GM19238 (cell line): Measurements from ENCODE around the gene FMNL2.

Experiments
- DNase-seq: peaks from one replicate; pipeline ENCODE4 v3.0.0; 2011; ENCODE audit warnings: low spot score; ENCODE audit not compliant: insufficient read length

Gene FMNL2

DNA sequence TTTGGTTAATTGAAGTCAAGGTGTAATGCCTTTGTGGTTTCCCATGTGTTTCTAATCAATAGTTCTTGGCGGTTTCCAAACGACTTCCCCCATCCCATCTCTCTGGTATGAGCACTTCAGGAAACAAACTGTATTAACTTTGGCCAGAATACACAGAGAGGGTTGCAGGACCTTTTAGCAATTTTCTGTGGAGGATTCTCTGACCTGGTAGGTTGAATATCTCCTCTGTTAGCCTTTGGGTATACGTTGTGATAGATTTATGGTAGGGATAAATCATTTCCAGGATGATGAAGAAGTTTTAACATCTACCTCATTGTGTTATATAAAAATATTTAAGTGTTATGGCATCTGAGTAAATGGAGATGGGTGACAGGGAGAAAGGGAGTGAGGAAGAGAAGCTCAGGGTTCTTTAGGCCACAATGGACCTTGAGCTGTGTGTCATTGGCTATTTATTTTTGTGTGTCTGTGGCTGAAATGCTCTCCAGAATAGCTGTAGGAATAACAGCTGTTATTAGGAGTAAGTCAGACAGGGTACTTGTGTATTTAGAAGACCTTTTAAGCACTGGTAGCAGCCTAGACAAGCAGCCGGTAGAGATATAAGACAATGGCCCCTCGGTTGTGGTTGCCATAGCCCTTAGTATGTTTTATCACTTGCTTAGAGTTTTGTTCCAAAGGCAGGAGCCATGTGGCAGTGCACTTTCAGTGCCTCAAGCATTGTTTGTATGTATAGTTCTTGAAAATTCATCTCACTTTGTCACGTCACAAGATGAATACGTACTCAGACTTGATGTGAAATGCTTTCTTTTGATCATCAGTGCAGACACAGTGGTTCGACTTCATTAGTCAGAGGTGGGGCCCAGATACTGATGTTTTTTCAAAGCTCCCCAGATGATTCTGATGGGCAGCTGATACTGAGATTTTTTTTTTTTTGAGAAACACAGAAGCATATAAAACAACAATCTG, 91.1 kb downstream of the FMNL2 start:
- no peak for DNase-seq

DNA sequence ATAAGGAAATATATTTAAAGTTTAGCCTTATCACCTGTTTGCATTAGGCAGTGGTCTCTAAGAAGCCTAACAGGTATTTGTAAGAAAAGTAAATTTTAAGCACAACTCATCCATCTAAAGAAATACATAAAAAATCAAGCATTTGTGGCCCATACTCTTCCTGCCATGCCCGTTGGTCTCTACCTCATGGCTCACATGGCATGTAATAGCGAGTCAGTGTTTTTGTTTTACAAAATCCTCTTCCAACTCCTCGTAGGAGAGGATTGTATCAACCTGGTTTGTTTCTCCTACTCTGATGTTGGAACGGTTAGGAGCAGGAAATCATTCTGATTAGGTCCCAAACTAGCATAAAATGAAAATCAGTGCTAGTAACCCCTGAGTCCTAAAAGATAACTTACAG, 91.8 kb downstream of the FMNL2 start:
- DNase-seq: no peak

DNA sequence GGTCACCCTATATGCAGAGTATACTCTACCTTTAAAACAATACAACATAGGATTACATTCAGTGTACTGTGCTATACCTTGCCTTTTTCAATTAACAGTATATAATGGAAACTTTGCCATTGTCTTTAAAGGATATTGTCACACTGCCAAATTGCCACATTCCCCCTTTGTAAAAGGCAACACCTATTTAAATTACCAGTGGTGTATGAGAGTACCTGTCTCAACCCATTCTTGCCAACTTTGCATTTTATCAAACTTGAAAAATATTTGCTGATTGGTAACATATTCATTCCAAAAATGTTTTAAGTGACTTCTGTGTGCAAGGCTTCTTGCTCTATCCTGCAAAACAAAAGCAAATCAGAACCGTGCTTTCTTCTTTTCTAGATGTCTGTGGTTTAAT, 92.9 kb downstream of the FMNL2 start:
- no peak for DNase-seq

DNA sequence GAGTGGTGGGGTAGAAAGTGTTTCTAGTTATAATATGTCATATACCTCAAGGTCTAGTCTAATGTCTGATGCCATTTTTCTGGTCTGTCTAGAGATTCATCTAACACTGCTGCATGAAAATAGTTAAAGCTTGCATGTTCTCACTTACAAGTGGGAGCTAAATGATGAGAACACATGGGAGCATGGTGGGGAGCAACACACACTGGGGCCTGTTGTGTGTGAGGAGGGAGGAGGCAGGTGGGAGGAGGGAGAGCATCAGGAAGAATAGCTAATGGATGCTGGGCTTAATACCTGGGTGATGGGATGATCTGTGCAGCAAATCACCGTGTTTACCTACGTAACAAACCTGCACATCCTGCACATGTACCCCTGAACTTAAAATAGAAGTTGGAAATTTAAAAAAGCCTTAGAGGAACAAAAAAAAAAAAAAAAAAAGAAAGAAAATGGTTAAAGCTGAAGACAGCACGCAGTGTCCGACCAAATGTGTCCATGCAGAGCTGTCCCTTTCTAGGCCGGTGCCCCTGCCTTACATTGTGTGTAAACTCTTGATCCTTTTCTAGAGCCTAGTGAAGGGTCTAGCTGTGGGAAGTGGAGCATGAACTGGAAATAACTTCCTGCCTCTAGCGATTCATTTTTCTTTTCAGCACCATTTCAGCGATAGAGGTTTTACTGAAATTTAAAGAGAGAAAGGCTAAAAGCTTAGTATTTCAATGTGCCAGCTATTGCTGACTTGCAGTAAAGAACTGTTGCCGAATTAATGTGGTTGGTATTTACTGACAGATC, 94.0 kb downstream of the FMNL2 start:
- no peak for DNase-seq

DNA sequence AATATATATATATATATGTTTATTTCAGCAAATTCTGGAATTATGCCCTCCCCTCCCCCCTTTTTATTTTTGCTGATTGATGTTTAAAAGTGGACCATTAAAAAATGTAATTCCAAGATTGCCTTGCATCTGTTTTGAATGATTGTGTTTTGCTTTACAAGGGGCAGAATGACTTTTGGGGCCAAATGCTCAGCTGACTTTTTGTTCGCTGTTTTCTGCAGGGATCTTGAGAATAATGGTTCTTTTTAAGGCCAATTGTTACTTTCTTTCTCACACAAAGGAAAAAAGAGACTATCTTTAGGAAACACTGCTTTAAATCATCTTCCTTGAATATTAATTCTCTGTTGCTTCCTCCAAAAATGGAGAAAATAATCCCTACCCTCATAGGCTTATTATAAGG, 95.9 kb downstream of the FMNL2 start:
- DNase-seq: no peak

DNA sequence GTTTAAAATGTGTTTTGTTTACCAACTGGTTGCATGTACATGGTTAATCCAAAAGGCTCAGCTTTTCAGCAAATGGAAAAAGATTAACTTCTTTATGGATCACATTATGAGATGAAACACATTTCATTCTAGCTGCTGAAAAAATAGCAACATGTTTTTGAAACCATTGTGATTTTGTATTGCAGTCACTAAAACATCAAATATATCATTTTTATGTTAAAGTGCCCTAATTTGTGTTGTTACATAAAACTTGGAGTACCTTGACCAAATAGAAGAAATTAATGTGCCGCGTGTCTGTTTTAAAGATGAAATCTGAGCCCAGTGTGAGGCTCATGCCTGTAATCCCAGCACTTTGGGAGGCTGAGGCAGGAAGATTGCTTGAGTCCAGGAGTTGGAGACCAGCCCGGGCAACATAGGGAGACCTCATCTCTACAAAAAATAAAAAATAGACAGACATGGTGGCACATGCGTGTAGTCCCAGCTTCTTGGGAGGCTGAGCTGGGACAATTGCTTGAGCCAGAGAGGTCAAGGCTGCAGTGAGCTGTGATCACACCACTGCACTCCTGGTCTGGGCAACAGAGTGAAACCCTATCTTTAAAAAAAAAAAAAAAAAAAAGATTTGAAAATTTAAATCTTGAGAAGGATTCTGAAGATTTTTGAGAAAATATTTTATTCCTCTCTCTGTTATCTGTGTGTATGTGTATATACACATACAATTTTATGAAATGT, 96.6 kb downstream of the FMNL2 start:
- no peak for DNase-seq

DNA sequence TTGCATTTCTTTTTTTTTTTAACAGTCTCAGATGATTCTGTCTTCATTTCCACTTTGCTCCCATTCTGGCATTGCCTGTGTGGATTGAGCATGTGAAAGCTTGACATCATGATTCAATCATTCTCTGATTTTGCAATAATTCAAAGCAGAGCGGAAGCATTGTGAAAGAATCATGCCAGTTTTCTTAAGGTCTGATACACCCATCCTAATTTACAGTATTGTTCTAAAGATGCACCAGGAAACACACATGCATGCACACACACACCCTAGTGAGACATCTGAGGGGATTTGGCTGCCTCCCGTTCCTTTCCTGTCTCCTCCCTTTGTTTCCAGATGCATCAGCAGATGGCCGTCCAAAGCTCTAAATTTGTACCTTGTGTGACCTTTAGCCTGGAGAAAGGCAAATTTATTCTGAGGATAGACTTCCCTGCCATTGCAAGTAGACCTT, 97.3 kb downstream of the FMNL2 start:
- DNase-seq: no peak

DNA sequence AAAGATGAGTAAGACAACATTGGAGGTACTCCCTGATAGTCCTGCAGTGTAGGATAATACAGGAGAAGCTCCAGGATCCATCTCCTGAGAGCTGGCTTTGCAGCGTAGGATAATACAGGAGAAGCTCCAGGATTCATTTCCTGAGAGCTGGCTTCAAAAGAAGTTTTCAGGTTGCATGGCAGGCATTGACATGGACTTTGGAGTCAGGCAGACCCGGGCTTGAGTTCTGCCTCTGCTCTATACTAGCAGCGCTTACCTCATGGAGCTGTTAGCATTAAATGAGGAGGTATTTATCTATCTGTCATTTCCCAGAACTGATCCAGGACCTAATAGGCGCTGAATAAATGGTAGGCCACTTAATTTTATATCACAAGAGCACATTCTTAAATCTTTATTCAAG, 97.8 kb downstream of the FMNL2 start:
- DNase-seq: no peak

DNA sequence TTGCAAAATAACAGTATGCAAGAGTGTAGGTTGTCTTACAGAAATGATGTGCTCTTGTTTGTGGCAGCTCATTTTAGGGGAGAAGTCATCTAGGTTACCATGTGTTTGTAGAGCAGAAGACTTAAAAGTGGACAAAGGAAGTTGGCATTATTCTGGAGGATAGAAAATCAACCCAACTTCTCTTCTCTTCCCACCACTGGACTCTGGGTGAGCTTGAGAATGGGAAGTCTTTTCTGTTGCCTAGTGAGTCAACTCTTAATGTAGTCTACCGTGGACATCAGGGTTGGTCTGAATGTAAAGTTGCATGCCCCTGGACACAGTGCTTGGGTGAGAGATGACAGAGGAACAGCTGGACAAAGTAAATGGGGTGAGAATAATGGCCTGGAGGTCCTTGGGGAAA, 98.3 kb downstream of the FMNL2 start:
- no peak for DNase-seq

DNA sequence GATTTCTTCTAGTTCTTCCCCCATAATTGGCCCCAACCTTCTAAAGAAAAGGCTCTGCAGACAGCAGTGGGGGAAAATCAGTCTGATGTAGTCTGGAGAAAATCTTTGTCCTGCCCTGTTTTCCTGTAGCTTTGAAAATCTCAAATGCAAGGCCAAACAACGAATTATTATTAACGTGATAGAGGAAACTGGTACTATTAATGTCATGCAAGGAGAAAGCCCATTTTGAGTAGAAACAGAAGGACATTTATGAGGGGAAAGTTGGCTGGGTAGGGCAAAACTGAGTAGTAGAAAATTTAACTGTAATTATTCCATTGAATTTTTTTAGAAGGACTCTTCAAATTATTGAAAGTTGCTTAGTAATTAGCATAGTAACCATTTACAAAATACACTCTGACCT, 98.8 kb downstream of the FMNL2 start:
- no peak for DNase-seq

DNA sequence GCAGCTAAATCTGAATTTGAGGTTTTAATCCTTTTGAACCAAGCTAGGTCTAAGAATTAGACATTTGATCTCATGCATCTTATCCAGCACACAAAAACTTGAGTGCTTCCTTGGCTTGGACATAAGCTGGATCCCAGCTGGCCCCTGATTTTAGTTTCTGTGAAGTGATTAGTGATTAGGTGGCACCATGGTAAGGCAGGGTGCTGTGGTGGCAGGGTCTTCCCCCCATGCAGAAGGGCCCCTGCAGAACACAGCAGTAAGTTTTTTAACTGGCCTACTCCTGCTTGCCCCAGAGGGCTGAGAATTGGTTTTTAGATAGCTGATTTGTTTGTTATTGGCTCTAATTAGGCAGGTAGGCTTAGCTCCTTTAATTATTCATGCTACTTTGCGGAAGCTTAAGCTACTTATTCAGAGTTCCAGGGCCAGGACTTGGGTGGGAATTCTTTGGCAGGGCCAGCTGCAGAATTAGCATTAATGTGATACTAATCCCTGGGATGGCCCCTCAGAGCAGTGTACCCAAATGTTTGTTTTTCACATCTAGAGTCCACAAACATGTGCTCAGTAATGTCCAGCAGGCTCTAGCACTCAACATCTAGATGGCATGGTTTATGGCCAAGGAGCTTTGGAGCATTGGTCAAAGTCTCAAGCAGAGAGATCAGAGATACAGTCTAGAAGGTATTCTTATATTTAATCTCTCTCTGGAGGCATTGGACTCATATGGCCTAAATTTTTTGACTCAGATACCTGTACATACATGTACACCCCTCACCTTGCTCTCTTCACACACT, 99.6 kb downstream of the FMNL2 start:
- no peak for DNase-seq

DNA sequence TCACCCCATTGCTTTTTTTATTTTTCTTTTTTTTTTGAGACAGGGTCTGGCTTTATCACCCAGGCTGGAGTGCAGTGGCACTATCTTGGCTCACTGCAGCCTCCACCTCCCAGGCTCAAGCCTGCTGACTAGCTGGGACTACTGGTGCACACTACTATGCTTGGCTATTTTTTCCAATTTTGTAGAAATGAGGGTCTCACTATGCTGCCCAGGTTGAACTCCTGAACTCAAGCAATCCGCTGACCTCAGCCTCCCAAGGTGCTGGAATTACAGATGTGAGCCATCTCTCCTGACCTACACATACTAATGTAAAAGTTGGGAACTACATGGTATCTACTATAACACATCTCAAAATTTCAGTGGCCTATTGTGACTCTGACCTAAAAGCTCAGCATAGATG, 101.2 kb downstream of the FMNL2 start:
- DNase-seq: no peak

DNA sequence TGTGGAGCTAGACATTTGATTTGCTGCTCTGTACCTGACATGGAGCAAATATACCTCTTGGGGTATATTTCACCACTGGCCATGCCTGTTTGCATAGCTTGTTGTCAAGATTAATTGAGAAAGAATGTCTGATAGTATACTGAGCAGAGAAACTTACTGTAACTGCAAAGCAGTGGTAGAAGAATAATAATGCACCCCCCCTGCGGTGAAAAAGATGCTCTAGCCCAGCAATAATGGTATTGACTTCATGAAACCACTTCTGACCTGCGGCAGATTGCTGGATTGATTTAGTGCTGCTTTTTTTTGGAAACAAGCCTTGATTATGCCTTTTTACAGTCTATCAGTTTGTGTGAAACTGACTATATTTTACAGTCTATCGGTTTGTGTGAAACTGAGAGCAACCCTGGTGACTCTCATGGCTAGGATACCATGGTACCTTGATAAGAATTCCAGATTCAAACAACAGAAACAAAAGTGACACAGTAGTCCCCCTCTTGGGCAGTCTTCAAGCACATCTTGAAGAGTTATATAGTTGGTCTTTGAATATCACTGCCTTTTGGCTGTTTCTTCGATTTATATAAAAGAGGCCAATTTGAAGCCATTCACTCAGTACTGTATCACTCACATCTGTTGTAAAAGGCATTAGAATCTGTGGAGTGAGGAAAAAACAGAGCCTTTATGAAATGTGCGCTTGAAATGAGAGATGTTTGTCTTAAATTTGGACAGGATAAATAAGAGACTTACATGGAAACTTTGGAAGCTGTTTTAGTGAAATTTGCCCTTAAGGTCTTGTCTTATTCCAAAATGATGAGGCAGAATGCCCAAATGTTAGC, 102.5 kb downstream of the FMNL2 start:
- no peak for DNase-seq

DNA sequence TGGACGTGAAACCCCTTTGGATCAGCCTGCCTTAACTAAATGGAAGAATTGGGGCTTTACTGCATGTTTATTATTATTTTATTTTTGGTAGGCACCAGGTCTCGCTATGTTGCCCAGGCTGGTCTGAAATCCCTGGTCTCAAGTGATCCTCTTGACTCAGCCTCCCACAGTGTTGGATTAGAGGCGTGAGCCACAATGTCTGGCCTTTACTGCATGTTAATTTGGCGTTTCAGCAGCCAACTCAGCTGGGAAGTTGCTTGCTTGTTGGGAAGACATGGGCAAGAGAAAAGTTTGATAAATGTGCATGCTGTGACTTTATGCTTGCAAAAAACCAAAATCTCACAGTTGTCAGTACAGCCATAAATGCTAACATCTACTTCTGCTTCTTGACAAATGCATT, 105.1 kb downstream of the FMNL2 start:
- no peak for DNase-seq

DNA sequence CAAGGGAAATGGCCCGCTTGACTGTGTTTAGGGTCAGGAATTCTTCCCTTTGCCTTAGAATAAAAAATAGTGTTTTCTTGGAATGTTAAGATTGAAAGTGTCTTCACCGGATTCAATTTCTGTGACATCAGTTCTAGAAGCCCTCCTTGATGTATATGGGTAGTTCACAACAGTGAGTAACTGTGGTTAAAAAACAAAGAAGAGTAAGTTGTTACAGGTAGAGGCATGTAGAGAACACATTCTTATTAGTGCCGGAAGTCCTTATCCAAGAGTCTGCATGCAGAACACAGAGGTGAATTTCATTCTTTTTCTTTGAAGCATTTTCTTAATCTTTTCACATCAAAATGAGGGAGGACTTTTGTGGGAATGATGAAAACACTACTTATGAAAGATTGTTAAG, 105.5 kb downstream of the FMNL2 start:
- DNase-seq: no peak

DNA sequence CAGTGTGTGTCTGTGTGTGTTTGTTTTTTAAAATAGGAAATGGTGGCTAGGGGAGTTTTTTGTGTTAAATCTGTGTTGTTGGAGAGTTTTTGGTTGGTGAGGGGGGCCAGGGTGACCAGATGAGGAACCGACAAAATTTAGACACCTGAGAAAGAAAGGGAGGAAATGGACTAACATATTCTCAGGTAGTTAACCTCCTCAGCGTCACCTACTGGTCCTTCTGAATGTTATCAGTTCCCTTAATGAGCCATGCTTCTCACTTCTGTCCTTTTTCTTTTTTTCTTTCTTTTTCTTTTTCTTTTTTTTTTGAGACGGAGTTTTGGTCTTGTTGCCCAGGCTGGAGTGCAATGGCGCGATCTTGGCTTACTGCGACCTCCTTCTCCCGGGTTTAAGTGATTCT, 107.0 kb downstream of the FMNL2 start:
- DNase-seq: no peak

DNA sequence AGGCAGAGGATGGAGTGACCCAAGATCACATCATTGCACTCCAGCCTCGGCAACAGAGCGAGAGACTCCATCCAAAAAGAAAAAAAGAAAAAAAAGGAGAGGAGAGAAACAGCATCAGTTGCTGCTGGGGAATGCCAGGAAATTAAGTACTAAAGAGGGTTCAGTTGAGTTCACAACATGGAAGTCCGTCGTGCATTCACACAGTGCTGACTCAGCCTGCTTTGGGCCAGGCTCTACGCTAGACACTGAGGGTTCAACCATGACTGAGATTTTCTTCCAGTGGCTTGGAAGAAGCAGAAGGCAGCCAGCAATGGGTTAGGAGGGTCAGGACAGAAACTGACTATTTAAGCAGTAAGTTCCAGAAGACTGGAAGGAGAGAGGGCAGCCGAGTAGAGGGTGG, 108.8 kb downstream of the FMNL2 start:
- DNase-seq: no peak

DNA sequence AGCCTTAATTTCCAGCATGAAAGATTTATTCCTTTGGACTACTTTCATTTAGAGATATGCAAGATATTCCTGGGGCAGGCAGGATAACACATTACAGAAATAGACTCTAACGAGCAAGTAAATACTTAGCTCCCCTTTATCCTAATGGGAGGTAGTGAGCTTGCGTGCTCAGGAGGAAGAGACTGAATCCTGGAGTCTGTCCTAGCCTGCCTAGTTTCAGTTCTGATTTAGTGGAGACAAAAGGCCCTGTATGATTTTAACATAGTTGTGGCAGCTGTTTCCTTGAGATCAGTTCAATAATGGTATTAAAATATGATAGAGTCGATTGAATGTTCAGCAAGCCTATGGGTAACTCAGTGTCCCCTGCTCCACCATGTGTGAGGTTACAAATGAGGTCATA, 109.5 kb downstream of the FMNL2 start:
- no peak for DNase-seq

DNA sequence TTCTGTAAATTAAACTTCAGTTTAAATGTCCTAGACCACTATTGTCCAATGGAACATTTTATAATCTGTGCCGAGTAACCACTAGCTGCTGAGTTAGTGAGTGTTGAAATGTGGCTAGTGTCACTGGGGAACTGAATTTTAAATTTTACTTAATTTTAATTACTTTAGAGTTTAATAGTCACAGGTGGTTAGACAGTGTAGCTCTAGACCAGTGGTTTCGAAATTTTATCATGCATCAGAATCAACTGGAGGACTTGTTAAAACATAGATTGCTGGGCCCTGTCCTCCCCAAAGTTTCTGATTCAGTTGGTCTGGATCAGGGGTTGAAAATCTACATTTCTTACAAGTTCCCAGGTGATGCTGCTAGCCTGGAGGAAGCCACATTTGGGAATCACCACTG, 110.4 kb downstream of the FMNL2 start:
- DNase-seq: no peak

DNA sequence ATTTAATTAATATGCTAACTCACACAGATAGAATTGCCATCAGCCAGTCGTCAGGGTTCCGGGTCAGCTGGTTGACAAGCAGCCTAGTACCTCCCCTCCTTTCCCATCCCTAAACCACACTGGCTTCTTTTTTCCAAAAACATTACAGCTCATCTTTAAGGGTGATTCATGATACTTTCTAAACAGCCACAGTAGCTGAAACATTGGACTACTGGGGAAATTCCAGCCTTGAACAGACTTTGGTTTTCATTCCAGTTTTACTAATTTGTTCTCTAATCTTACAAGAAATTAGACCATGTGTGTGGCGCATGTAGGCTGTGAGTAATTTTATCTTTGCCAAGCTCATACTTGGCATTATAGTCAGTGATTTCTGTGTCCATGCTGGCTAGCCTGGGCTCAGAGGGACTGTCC, 110.8 kb downstream of the FMNL2 start:
- DNase-seq: no peak
